ENCODE measurements around the gene TUBA4B.

DNA sequence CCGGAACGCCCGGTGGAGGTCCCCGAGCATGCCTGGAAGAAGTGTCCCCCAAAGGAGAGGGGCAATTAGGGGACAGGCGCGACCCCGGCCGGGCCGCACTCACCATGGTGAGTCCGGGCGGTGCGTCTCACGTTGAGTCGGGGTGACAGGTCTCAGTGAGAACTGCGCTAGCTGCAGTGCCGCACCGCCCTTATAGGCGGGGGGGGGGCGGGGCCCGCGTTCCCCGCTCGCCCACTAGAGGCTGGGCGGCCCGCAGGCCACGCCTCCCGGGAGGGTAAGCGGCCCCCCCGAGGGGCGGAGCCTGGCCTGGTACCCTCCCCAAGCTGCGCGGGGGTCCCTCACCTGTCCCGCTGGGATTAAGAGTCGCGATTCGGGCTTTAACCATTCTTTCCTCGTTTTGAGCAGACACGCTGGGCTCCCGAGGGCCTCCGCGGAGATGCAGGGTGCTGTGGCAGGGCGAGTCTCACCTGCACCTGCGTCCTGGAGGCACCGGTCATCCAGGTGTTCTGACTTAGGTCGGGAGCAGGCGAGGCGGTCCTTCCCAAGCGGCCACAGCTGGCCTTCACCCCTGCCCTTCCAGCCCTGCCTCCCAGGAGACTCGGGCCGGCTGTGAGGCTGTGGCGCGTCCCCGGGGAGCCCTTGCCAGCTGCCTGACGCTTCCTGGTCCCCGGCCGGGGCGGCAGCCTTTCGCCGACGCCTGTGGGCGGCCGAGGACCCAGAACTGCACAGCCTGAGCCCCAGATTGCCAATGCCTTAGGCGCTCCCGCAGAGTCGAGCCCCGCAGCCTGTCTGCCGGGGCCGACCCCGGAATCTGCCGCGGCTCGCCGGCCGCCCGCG lies 928 bp downstream of the TUBA4B start, which contains the start of gene TUBA4A:
- TF ChIP-seq ZBTB7A (IDR thresholded peaks at IDR 0.05; ENCODE audit: low read depth), result peak; percentile 94
- TF ChIP-seq NFIC (IDR thresholded peaks at IDR 0.05), result no peak
- TF ChIP-seq CEBPB (IDR thresholded peaks at IDR 0.05), result no peak

All from Ishikawa (cell line).